Natural killer cell treated with Interleukin-12 subunit alpha and Interleukin-12 subunit beta and Interleukin-15 and Interleukin-18, amount 100 ng/mL, for 72 hours (primary cell): ENCODE measurements around the gene ZNF417. TPM values are rescaled to one million over a fixed set of nuclear protein-coding genes. Genes with fewer than 3 reads are reported as not detected.
"Not testable (repeated sequence)": the region's sequence is repeated elsewhere in the genome, so short reads cannot be mapped to it uniquely, and the experiment has no call there.

Experiments used
- ATAC-seq, 2 donors: fragments of 150-1000 bp; cut with Tn5 transposase in 1 of 2; sonication (Bioruptor Pico), chemical (Tn5 transposase) in 1 of 2; 2 replicates each; pipeline ENCODE4 v1.10.0; 2021
- DNase-seq: peaks from one replicate; pipeline ENCODE4 v3.0.0; 2022; ENCODE audit warnings: low spot score
- H3K27ac Mint-ChIP-seq, 2 donors: 1 replicate in 1 of 2; 2 replicates in 1 of 2; pipeline ENCODE4 v1.8.0; 2022; ENCODE audit warnings: mixed read lengths in 2 of 2, mild to moderate bottlenecking in 1 of 2, moderate library complexity in 1 of 2
- H3K27me3 Mint-ChIP-seq, 2 donors: 1 replicate in 1 of 2; 2 replicates in 1 of 2; pipeline ENCODE4 v1.8.0; 2022; ENCODE audit warnings: mixed read lengths in 2 of 2
- H3K36me3 Mint-ChIP-seq: one replicate; pipeline ENCODE4 v1.8.0; 2022; ENCODE audit warnings: mixed read lengths
- H3K4me1 Mint-ChIP-seq, 2 donors: 1 replicate in 1 of 2; 2 replicates in 1 of 2; pipeline ENCODE4 v1.8.0; 2022; ENCODE audit warnings: low read depth in 2 of 2, mixed read lengths in 2 of 2, mild to moderate bottlenecking in 1 of 2
- H3K4me3 Mint-ChIP-seq: one replicate; pipeline ENCODE4 v1.8.0; 2022; ENCODE audit warnings: mixed read lengths
- H3K9me3 Mint-ChIP-seq: 2 replicates; pipeline ENCODE4 v1.8.0; 2022; ENCODE audit warnings: mixed read lengths
- total RNA-seq, 2 donors: library from RNA; stranded (reverse); gene quantifications; one replicate each; pipeline ENCODE4 v1.2.3, GENCODE V29; 2022

The ZNF417 gene
- total RNA-seq: 10 to 100 TPM; 19.8 to 26.6 TPM

GRCh38 chr19:57916168-57916995 lies at the start of gene ZNF417:
Gene ZNF417, minus strand, starts transcription at chr19:57916592. Its CDS starts 181 bp downstream, at chr19:57916411.
- ATAC-seq: peak; percentile 99 to 100

GRCh38 chr19:57964761-57965160 lies 48.4 kb upstream of the ZNF417 start:
- DNase-seq (no peak), ATAC-seq (no peak)
- H3K4me3 Mint-ChIP-seq: no peak overlapping the region
- H3K36me3 Mint-ChIP-seq: peaks cover 35% of the 10 kb centered on the region
- no peaks in the 10 kb centered on the region for H3K4me1 Mint-ChIP-seq
- H3K27ac Mint-ChIP-seq: no peak overlapping the region
- no peaks in the 10 kb centered on the region for H3K27me3 Mint-ChIP-seq
- H3K9me3 Mint-ChIP-seq: peaks cover 27% of the 10 kb centered on the region

More at GRCh38 chr19:57916168-57916995, at the start of gene ZNF417:
- H3K27me3 Mint-ChIP-seq: not testable (repeated sequence)
- Mint-ChIP-seq H3K4me1 (peaks cover 21 to 35% of the 10 kb centered on the region in 2 donors), H3K4me3 (peak within 1 kb of the TSS; percentile 95), H3K9me3 (peaks cover 12% of the 10 kb centered on the region), H3K36me3 (peaks cover 44% of the 10 kb centered on the region), H3K27ac (peak within 1 kb of the TSS; percentile 86 to 97)
- DNase-seq: peak; percentile 89

GRCh38 chr19:57961785-57962184 lies 45.4 kb upstream of the ZNF417 start:
- no peak for DNase-seq
- Mint-ChIP-seq H3K27ac (no peak overlapping the region), H3K27me3 (no peaks in the 10 kb centered on the region), H3K9me3 (peaks cover 19% of the 10 kb centered on the region), H3K4me1 (no peaks in the 10 kb centered on the region), H3K4me3 (no peak overlapping the region), H3K36me3 (peaks cover 34% of the 10 kb centered on the region)
- no peak for ATAC-seq

- H3K27ac Mint-ChIP-seq: no peak overlapping the region
- peaks cover 0 to 5% of the 10 kb centered on the region in 2 donors for H3K27me3 Mint-ChIP-seq
- peaks cover 31% of the 10 kb centered on the region for H3K36me3 Mint-ChIP-seq
- H3K4me3 Mint-ChIP-seq: no peak overlapping the region
- no peak for ATAC-seq
- no peaks in the 10 kb centered on the region for H3K4me1 Mint-ChIP-seq
- H3K9me3 Mint-ChIP-seq: peaks cover 14% of the 10 kb centered on the region
- DNase-seq: no peak
Observed at GRCh38 chr19:57954996-57955395, 38.6 kb upstream of the ZNF417 start.

GRCh38 chr19:57949702-57950101 lies 33.3 kb upstream of the ZNF417 start:
- DNase-seq (no peak), ATAC-seq (no peak)
- H3K27ac Mint-ChIP-seq: no peak overlapping the region
- H3K4me1 Mint-ChIP-seq: peaks cover 14 to 19% of the 10 kb centered on the region in 2 donors
- no peak overlapping the region for H3K4me3 Mint-ChIP-seq
- H3K36me3 Mint-ChIP-seq: peaks cover 33% of the 10 kb centered on the region
- peaks cover 0 to 5% of the 10 kb centered on the region in 2 donors for H3K27me3 Mint-ChIP-seq
- H3K9me3 Mint-ChIP-seq: peaks cover 18% of the 10 kb centered on the region

GRCh38 chr19:57949296-57949695 lies 32.9 kb upstream of the ZNF417 start:
- Mint-ChIP-seq H3K4me3 (no peak overlapping the region), H3K36me3 (peaks cover 33% of the 10 kb centered on the region), H3K9me3 (peaks cover 14% of the 10 kb centered on the region), H3K27me3 (peaks cover 0 to 5% of the 10 kb centered on the region in 2 donors), H3K27ac (no peak overlapping the region), H3K4me1 (peaks cover 14 to 19% of the 10 kb centered on the region in 2 donors)
- DNase-seq: no peak
- no peak for ATAC-seq

GRCh38 chr19:57947419-57948134 lies 31.2 kb upstream of the ZNF417 start, which contains the start of gene ZNF256:
Gene ZNF256, minus strand, starts transcription at chr19:57947706. Its CDS starts 232 bp downstream, at chr19:57947474.
- ATAC-seq: peak; percentile 96 to 98

GRCh38 chr19:57947088-57947418 lies 30.7 kb upstream of the ZNF417 start:
- DNase-seq (no peak), ATAC-seq (no peak)
- H3K4me3 Mint-ChIP-seq: peak overlapping the region; percentile 84
- peaks cover 14 to 27% of the 10 kb centered on the region in 2 donors for H3K4me1 Mint-ChIP-seq
- H3K9me3 Mint-ChIP-seq: peaks cover 18% of the 10 kb centered on the region
- peaks cover 46% of the 10 kb centered on the region for H3K36me3 Mint-ChIP-seq
- peaks cover 0 to 5% of the 10 kb centered on the region in 2 donors for H3K27me3 Mint-ChIP-seq
- H3K27ac Mint-ChIP-seq: peak overlapping the region; percentile 54 to 87

More at GRCh38 chr19:57947419-57948134, 31.2 kb upstream of the ZNF417 start, which contains the start of gene ZNF256:
- Mint-ChIP-seq H3K4me1 (peaks cover 14 to 24% of the 10 kb centered on the region in 2 donors), H3K27ac (peak within 1 kb of the TSS; percentile 54 to 87), H3K36me3 (peaks cover 41% of the 10 kb centered on the region), H3K9me3 (peaks cover 16% of the 10 kb centered on the region), H3K27me3 (peaks cover 0 to 5% of the 10 kb centered on the region in 2 donors), H3K4me3 (peak within 1 kb of the TSS; percentile 84)
- DNase-seq: peak; percentile 95

- no peak for ATAC-seq
- peaks cover 0 to 4% of the 10 kb centered on the region in 2 donors for H3K27me3 Mint-ChIP-seq
- peak overlapping the region; percentile 84 for H3K4me3 Mint-ChIP-seq
- H3K9me3 Mint-ChIP-seq: peaks cover 25% of the 10 kb centered on the region
- peak overlapping the region in 1 of 2 donors; percentile 4 for H3K27ac Mint-ChIP-seq
- no peak for DNase-seq
- H3K36me3 Mint-ChIP-seq: peaks cover 51% of the 10 kb centered on the region
- peaks cover 14 to 27% of the 10 kb centered on the region in 2 donors for H3K4me1 Mint-ChIP-seq
Observed at GRCh38 chr19:57946316-57946715, 29.9 kb upstream of the ZNF417 start.

- Mint-ChIP-seq H3K27ac (no peak overlapping the region), H3K36me3 (peaks cover 67% of the 10 kb centered on the region), H3K9me3 (peaks cover 32% of the 10 kb centered on the region), H3K27me3 (no peaks in the 10 kb centered on the region), H3K4me1 (peaks cover 11 to 19% of the 10 kb centered on the region in 2 donors), H3K4me3 (no peak overlapping the region)
- no peak for ATAC-seq
- no peak for DNase-seq
Observed at GRCh38 chr19:57941593-57941992, 25.2 kb upstream of the ZNF417 start.

- H3K27ac Mint-ChIP-seq: peak overlapping the region in 1 of 2 donors; percentile 89
- H3K9me3 Mint-ChIP-seq: peaks cover 16% of the 10 kb centered on the region
- H3K27me3 Mint-ChIP-seq: no peaks in the 10 kb centered on the region
- DNase-seq: no peak
- peaks cover 7 to 10% of the 10 kb centered on the region in 2 donors for H3K4me1 Mint-ChIP-seq
- peaks cover 55% of the 10 kb centered on the region for H3K36me3 Mint-ChIP-seq
- no peak for ATAC-seq
- H3K4me3 Mint-ChIP-seq: no peak overlapping the region
Observed at GRCh38 chr19:57935731-57936130, 19.3 kb upstream of the ZNF417 start.

GRCh38 chr19:57934820-57935665 lies 18.7 kb upstream of the ZNF417 start, which contains the start of gene ZNF418:
Gene ZNF418, minus strand, starts transcription at chr19:57935402. Its CDS starts 1,580 bp downstream, at chr19:57933822.
- Mint-ChIP-seq H3K4me1 (peaks cover 7 to 10% of the 10 kb centered on the region in 2 donors), H3K36me3 (peaks cover 50% of the 10 kb centered on the region), H3K9me3 (peaks cover 16% of the 10 kb centered on the region), H3K27ac (peak within 1 kb of the TSS in 1 of 2 donors; percentile 89), H3K4me3 (peak within 1 kb of the TSS; percentile 90), H3K27me3 (no peaks in the 10 kb centered on the region)
- DNase-seq (peak; percentile 65), ATAC-seq (peak; percentile 72 to 96)

- no peaks in the 10 kb centered on the region for H3K4me1 Mint-ChIP-seq
- DNase-seq: no peak
- no peak overlapping the region for H3K27ac Mint-ChIP-seq
- H3K36me3 Mint-ChIP-seq: peaks cover 32% of the 10 kb centered on the region
- H3K27me3 Mint-ChIP-seq: no peaks in the 10 kb centered on the region
- H3K9me3 Mint-ChIP-seq: peaks cover 26% of the 10 kb centered on the region
- no peak for ATAC-seq
- no peak overlapping the region for H3K4me3 Mint-ChIP-seq
Observed at GRCh38 chr19:57927587-57927986, 11.2 kb upstream of the ZNF417 start.
